HG03342 (cell line): ENCODE measurements around the gene RBFOX1.

Experiments
- ATAC-seq: cut with Tn5 transposase; IDR thresholded peaks from one replicate; pipeline ENCODE4 v1.9.1; 2021; ENCODE audit warnings: mild to moderate bottlenecking, moderate library complexity; ENCODE audit not compliant: unreplicated experiment

Gene RBFOX1

DNA sequence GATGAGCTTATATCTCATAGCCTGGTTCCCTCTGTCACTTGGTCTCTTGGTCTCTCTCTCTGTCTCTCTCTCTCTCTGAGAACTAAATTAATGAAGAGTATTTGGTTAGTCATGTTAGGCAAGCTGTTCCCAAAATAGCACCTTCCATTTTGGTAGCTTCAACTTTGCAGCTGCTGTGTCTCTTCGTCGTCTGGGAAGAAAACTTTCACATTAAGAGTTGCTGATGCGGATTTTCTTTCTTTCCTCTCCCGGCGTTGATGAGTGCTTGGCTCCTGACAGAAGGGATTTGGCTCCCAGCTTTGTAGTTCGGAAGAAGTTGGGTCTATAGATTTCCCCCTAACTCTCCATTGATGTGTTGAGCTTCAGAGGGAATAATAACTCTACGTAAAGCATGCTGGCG lies at the start of gene RBFOX1:
TSS of gene RBFOX1 (plus strand) at position 235 of the 400 bp plus-strand sequence.
- ATAC-seq = no peak

GRCh38 chr16:7284780-7285179 lies 47.9 kb upstream of the RBFOX1 start:
- ATAC-seq = no peak

GRCh38 chr16:7285520-7285919 lies 47.1 kb upstream of the RBFOX1 start:
- ATAC-seq = no peak

DNA sequence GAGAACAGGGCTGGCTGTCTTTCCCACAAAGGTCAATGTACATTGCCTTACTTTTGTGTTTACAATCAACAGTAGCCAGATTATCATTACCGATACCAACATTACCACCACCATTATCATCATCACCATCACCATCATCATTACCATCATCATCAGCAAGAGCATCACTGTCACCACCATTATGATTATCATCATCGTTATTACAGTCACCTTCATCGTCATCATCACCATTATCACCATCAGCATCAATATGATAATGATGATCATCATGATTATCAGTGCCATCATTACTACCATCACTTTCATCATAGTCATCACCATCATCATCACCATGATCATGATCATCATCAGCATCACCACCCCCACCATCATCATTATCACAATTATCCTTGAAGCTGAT lies 43.3 kb upstream of the RBFOX1 start:
- ATAC-seq = no peak

GRCh38 chr16:7290682-7291081 lies 42.0 kb upstream of the RBFOX1 start:
- no peak for ATAC-seq

GRCh38 chr16:7294020-7294419 lies 38.6 kb upstream of the RBFOX1 start:
- ATAC-seq = no peak

GRCh38 chr16:7303052-7303610 lies 29.5 kb upstream of the RBFOX1 start:
- no peak for ATAC-seq

- ATAC-seq = no peak
These were observed 28.9 kb upstream of the RBFOX1 start for GRCh38 chr16:7303660-7304200.

DNA sequence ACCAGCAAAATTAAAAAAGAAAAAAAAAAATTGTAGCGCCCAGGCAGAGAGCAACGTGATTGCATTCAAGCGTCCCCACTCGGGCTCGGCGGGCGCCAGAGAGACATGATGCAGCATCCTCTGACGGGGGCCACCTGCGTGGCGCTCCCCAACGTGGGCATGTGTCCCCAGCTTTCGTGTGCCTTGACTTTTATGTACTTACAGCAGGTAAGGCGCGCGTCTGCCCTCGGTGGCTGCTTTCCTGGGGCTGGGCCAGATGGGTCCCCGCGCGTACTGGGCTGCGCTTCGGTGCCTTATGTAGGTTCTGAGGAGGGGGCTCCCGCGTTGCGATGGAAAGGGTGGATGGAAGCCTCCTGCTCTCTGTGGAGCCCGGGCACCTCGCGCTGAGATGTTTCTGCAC lies 28.4 kb upstream of the RBFOX1 start:
- no peak for ATAC-seq

DNA sequence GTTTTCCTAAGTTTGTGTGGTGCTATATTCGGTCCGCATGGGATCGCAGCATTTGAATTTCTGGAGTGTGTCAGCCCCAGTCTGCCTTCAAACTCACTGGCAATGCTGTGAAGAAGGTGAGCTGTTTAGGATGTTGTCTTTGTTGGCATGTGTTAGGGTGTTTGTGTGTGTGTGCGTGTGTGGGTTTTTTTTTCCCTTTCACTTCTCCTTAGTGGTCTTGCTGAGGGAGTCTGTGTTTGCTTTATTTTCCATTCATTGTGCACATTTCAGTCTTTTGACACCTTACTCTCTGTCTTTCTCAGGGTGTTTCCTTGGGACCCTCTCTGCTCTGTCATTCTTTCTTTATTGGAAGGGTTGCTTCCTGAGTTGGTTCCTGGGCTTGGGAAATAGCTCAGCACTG lies 27.7 kb upstream of the RBFOX1 start:
- no peak for ATAC-seq

DNA sequence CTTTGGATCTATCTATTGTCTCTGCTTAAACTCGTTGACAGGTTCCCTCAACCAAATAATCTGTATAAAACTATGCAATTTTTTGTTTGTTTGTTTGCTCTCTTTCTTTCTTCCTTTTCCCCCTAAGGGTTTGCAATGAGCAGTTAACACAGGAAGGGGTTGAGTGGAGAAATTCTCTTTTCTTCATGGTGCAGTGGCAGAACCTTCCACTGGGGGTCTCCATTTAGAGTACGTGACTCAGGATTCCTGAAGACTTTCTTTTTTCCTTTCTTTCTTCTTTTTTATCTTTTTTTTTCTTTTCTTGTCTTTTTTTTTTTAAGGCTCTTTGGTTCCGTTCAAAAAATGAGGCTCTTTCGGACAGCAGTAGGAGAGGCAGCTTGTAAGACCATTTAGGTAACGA lies 19.5 kb upstream of the RBFOX1 start:
- no peak for ATAC-seq

DNA sequence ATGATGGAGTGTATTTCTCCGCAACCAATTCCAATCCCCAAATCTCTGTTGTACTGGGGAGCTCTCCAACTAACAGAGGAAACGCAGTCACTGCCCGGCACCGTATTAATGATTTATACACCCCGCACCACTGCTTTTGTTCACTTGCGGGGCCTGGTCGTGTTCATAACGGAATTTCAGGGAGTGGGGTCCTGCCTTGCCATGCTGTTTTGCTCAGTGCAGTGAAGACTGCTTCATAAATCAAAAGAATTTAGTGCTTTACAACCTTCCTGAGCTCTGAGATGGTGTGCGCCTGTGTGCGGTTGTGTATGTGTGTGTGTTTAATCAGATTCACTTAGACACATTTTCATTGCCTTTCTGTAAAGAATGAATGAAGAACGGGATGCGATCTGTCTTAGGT lies 18.5 kb upstream of the RBFOX1 start:
- no peak for ATAC-seq

GRCh38 chr16:7315813-7316212 lies 16.8 kb upstream of the RBFOX1 start:
- no peak for ATAC-seq

DNA sequence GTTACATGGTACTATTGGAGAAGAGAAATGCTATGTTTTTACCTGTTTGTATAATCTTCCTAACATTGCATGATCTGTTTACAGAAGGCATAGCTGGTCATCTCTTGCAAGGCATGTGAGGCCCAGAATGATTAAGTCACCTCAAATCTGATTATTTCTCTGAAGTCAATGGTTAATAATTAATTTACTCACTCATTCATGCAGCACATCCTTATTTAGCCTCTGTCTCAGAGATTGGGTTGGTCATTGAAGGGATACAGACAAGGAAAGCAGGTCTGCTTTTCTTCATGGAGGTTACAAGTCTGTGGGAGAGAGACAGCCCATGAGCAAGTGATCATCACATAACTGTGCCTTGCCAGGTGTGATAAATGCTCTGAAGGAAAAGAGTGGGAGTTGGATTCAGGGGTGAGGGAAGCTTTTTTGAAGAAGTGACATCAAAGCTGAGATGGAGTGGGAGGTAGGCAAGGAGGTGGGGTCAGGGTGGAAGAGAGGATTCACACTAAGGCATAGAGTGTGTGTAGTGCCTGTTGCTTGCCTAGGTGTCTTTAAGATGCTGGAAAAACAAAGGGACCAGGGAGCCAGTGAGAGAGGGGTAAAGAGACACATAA lies 16.3 kb upstream of the RBFOX1 start:
- no peak for ATAC-seq

- no peak for ATAC-seq
These were observed 14.7 kb upstream of the RBFOX1 start for GRCh38 chr16:7317982-7318381.

- ATAC-seq = no peak
These were observed 14.0 kb upstream of the RBFOX1 start for GRCh38 chr16:7318686-7319085.

- no peak for ATAC-seq
These were observed 13.1 kb upstream of the RBFOX1 start for GRCh38 chr16:7319514-7319913.

- ATAC-seq = no peak
These were observed 11.0 kb upstream of the RBFOX1 start for GRCh38 chr16:7321661-7322060.

DNA sequence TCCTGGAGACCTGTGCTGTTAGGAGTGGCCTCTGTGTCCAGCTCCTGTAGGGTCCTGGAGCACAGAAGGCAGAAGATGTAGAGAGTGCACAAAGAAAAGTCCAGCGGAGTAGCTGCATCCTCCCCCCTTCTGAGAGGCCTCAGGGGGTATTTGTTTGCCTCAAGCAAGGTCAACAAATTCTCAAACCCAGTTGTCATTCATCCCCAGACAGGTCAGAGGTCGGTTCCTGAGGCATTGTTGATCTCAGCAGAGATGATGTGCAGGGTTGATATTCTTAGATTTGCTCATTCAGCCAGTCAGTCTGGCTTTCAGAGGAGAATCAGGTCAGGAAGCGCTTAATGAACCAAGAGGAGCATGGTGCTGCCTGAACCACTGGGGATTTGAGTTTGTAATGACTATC lies 8.3 kb upstream of the RBFOX1 start:
- no peak for ATAC-seq

DNA sequence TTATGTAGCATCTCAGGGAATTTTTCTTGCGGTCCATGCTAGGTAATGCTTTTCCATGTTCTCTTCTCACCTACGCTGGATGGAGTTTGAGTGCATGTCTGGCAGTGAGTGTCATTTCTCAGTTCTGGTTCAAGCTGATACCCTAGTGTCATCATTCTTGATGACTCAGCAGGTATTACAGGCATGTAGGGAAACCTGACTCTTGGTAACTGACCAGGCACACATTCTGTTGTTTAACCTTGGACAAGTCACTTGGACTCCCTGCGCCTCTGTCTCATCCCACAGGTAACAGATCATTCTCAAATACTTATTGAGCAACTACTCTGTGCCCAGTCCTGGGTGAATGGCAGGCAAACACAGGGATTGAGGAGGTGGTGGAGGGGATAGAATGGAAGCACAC lies 6.8 kb upstream of the RBFOX1 start:
- no peak for ATAC-seq

- ATAC-seq = no peak
These were observed 1.9 kb upstream of the RBFOX1 start for GRCh38 chr16:7330709-7331108.

DNA sequence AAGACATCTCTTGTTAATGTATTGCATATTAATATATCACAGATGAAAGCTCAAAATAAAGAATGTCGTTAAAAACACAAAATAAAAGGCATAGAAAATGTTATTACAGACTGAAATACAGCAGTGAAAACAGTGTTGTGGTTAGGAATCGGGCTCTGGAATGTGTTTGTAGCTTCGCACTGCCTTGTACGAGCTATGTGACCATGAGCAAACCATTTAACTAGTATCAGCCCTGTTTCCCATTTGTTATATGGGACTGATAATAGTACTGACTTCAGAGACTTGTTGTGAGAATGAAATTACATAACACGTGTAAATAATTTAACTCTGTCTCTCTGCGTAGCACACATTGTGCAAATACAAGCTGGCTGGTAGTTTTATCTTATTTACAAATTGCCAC lies 648 bp upstream of the RBFOX1 start:
- ATAC-seq = no peak

GRCh38 chr16:7333180-7333725 lies 608 bp downstream of the RBFOX1 start:
- ATAC-seq = no peak
